Measurements from ENCODE around the gene TPO. TPM values are rescaled to one million over a fixed set of nuclear protein-coding genes. Genes with fewer than 3 reads are reported as not detected.

TPO gene
- total RNA-seq, 1 donor from 2014 or later: not detected

DNA sequence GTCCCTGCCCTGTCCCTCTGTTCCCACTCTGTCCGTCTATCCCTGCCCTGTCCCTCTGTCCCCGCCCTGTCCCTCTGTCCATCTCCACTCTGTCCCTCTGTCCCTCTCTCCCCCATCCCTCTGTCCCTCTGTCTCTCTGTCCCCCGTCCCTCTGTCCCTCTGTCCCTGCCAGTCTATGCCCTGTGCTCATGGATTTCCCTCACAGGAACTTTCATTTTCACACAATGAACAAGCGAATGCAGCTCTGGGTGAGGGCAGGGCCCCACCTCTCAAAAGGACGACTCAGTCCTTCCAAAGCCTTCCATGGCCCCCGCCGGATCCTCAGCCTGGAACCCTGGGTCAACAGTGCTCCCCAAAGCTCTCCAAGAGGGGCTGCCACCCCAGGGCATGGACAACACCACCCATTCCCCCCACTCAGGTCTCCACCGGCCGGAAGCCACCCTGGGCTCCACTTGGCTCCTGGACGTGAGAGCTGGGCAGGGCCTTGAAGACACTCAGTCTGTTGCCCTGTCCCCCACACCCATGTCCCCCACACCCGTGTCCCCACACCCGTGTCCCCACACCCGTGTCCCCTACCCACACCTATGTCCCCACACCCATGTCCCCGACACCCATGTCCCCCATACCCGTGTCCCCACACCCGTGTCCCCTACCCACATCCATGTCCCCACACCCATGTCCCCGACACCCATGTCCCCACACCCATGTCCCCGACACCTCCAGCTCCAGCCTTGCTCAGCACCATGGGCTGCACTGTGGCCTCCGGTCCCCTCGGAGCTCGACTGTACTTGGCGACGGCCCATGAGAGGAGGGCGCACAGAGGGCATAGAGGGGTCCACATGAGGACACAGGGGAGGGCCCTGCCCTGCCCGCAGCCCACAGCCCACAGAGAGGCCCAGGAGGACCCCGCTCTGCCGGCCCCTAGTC lies 175.1 kb downstream of the TPO start:
- H3K4me3 ChIP-seq (ENCODE audit: low read depth, low read length): no peak overlapping the region
- FAIRE-seq (no peak), DNase-seq (ENCODE audit: low read depth) (no peak)
- peaks cover 5% of the 10 kb centered on the region for H3K27me3 ChIP-seq (ENCODE audit: control insufficient read depth, insufficient read depth, low read length)
- H3K36me3 ChIP-seq (ENCODE audit: control insufficient read depth, insufficient read depth, low read length): no peaks in the 10 kb centered on the region
- TF ChIP-seq, protein P1, sequence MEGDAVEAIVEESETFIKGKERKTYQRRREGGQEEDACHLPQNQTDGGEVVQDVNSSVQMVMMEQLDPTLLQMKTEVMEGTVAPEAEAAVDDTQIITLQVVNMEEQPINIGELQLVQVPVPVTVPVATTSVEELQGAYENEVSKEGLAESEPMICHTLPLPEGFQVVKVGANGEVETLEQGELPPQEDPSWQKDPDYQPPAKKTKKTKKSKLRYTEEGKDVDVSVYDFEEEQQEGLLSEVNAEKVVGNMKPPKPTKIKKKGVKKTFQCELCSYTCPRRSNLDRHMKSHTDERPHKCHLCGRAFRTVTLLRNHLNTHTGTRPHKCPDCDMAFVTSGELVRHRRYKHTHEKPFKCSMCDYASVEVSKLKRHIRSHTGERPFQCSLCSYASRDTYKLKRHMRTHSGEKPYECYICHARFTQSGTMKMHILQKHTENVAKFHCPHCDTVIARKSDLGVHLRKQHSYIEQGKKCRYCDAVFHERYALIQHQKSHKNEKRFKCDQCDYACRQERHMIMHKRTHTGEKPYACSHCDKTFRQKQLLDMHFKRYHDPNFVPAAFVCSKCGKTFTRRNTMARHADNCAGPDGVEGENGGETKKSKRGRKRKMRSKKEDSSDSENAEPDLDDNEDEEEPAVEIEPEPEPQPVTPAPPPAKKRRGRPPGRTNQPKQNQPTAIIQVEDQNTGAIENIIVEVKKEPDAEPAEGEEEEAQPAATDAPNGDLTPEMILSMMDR (IDR thresholded peaks at IDR 0.05; ENCODE audit: insufficient read depth, low read length, severe bottlenecking): no peak

DNA sequence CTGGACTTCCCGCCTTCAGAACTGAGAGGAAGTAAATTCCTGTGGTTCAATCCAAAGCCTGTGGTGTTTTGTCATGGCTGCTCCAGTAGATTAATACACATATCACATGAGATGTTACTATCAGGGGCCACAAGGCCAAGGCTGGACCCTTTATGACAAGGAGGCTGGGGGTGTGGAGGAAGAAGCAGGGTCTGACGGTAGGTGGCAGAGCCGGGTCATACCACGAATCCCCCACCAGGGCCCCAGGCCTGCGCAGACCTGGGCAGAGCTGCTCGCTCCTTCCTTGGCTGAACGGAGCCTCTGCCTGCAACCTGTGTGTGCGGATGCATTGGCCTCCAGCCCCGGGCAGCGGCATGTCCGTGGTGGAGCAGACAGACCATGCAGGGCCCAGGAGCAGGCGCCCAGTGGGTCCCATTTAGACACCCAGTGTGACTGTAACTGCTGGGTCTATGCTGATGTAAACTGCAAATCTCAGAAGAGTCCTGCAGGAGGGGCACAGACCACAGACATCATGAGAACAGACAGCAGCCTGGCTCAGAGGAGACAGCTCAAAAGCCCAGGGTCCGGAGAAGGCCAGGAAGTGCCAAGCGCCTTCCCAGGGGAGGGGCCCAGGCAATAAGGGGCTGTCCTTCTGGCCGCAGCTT lies 175.8 kb downstream of the TPO start:
- H3K27me3 ChIP-seq (ENCODE audit: control insufficient read depth, insufficient read depth, low read length): peaks cover 5% of the 10 kb centered on the region
- TF ChIP-seq, protein P1 (IDR thresholded peaks at IDR 0.05; ENCODE audit: insufficient read depth, low read length, severe bottlenecking): no peak
- no peak overlapping the region for H3K4me3 ChIP-seq (ENCODE audit: low read depth, low read length)
- DNase-seq (ENCODE audit: low read depth) (no peak), FAIRE-seq (no peak)
- H3K36me3 ChIP-seq (ENCODE audit: control insufficient read depth, insufficient read depth, low read length): no peaks in the 10 kb centered on the region

DNA sequence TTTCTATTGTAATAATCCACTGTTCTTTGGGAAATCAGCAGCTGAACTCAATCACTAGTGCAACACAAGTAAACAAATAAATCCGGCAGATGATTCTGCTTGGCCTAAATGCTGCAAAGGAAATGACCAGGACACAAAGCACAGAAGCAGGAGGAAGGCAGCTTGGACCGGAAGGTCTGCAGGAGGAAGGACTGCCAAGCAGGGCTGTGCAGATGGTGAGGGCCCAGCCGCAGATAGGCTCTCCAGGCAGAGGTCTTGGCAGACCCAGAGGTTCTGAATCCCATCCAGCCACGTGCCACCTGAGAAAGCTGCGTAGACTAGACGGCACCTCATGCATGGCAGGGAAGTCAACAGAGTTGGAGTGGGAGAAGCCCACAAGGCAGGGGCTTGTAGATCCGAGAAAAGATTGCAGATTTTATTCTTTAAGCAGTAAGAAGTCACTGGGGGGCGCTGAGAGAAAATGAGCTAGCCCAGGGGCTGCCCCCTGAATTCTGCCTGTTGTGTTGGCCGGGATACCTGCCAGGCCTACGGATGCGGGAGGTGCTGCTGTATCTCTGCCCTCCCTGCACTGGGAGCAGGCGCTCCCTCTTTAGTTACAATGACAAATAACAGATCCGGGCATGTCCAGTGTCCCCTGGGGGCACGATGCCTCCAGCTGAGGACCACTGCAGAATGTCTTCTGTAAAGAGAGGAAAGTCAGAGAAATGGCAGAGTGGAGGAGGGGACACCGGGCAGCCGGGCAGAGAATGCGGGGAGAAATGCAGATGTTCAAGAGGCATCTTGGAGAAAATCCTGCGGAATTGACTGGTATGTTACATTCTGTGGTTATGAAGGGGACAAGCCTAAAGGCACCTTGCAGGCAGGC lies 177.6 kb downstream of the TPO start:
- FAIRE-seq (no peak), DNase-seq (ENCODE audit: low read depth) (no peak)
- peaks cover 5% of the 10 kb centered on the region for H3K27me3 ChIP-seq (ENCODE audit: control insufficient read depth, insufficient read depth, low read length)
- no peaks in the 10 kb centered on the region for H3K36me3 ChIP-seq (ENCODE audit: control insufficient read depth, insufficient read depth, low read length)
- H3K4me3 ChIP-seq (ENCODE audit: low read depth, low read length): no peak overlapping the region
- TF ChIP-seq, protein P1 (IDR thresholded peaks at IDR 0.05; ENCODE audit: insufficient read depth, low read length, severe bottlenecking): no peak

DNA sequence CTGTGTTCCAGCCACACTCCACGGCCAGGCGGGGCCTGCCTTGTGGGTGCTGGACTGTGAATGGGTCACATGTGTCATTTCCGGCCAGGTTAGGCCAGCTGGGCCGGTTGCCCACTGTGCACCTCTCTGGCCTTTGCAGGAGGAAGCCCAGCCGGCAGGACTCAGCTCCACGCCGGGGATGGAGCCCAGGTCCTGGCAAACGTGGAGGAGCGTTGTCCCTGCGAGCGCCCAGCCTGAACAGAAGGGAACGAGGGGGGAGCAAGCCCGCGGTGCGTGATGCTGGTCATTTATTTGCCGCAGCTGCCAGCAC lies 178.2 kb downstream of the TPO start:
- FAIRE-seq (no peak), DNase-seq (ENCODE audit: low read depth) (no peak)
- no peaks in the 10 kb centered on the region for H3K36me3 ChIP-seq (ENCODE audit: control insufficient read depth, insufficient read depth, low read length)
- H3K4me3 ChIP-seq (ENCODE audit: low read depth, low read length): no peak overlapping the region
- peaks cover 1% of the 10 kb centered on the region for H3K27me3 ChIP-seq (ENCODE audit: control insufficient read depth, insufficient read depth, low read length)
- TF ChIP-seq, protein P1 (IDR thresholded peaks at IDR 0.05; ENCODE audit: insufficient read depth, low read length, severe bottlenecking): no peak

All from bronchial epithelial cell (primary cell).